Sigmoid colon (tissue), 7 donors: ENCODE measurements around the gene TIMM21. TPM values are rescaled to one million over a fixed set of nuclear protein-coding genes. Genes with fewer than 3 reads are reported as not detected.

Source experiments
- DNase-seq: peaks from one replicate; pipeline ENCODE4 v3.0.0-alpha.2; 2019
- H3K27ac ChIP-seq, 4 donors: fragments of 200-600 bp; sonication (generic); one replicate each; pipeline ENCODE4 v1.5.1; 2016 to 2019; ENCODE audit warnings: mild to moderate bottlenecking in 1 of 4
- H3K27me3 ChIP-seq, 3 donors: fragments of 200-600 bp; sonication (generic); one replicate each; pipeline ENCODE4 v1.5.1; 2019; ENCODE audit warnings: mild to moderate bottlenecking in 1 of 3
- H3K36me3 ChIP-seq, 4 donors: fragments of 200-600 bp; sonication (generic); one replicate each; pipeline ENCODE4 v1.5.1; 2016 to 2019
- H3K4me1 ChIP-seq, 4 donors: fragments of 200-600 bp; sonication (generic); one replicate each; pipeline ENCODE4 v1.5.1; 2017 to 2019
- H3K4me3 ChIP-seq, 4 donors: fragments of 200-600 bp; sonication (generic); one replicate each; pipeline ENCODE4 v1.5.1; 2017 to 2019; ENCODE audit warnings: mild to moderate bottlenecking in 2 of 4, moderate library complexity in 1 of 4
- H3K9me3 ChIP-seq, 4 donors: fragments of 200-600 bp in 3 of 4; sonication (generic) in 3 of 4; one replicate each; pipeline versions ENCODE4 v1.5.1 to v1.6.1; 2013 to 2019
- EP300 ChIP-seq, 4 donors: sonication (generic); formaldehyde crosslinking; IDR thresholded peaks; one replicate each; pipeline ENCODE4 v1.6.1; 2017; ENCODE audit warnings: antibody characterized with exemption in 4 of 4
- POLR2A ChIP-seq, 2 donors: fragments of 450-650 bp; IDR thresholded peaks; one replicate each; pipeline ENCODE4 v1.6.1; 2016; ENCODE audit warnings: antibody characterized with exemption in 2 of 2, mild to moderate bottlenecking in 2 of 2, moderate library complexity in 2 of 2
- POLR2AphosphoS5 ChIP-seq, 4 donors: sonication (generic); formaldehyde crosslinking; IDR thresholded peaks; one replicate each; pipeline ENCODE4 v1.6.1; 2017; ENCODE audit warnings: antibody characterized with exemption in 4 of 4
- WGBS, 2 donors: extraction: QIAGEN DNeasy Blood & Tissue Kit; methylation state at CpG; one replicate each; pipeline ENCODE4 v1.1.7; 2013; 5-methylcytosine and 5-hydroxymethylcytosine counted together
- intact Hi-C: fragments of 100-400 bp; cut with DNase I; formaldehyde crosslinking; loops from one replicate; pipeline ENCODE4 v1.15.1; 2023
- polyA plus RNA-seq, 3 donors: library from polyadenylated mRNA; stranded (reverse); fragments of 200-250 nt; gene quantifications; one replicate each; pipeline ENCODE4 v1.2.3, GENCODE V29; 2013
- total RNA-seq, 4 donors: library from RNA; depleted of rRNA; stranded (reverse); fragments of >200 nt; gene quantifications; one replicate each; pipeline ENCODE4 v1.1.0, GENCODE V29; 2016
- TF ChIP-seq, protein P1 (sequence below), 4 experiments: fragments of 450-650 bp in 3 of 4; fragments of 200-600 bp in 1 of 4; IDR thresholded peaks; one replicate each; pipeline ENCODE4 v1.5.1; 2016 to 2019; ENCODE audit warnings: antibody characterized with exemption in 4 of 4, mild to moderate bottlenecking in 3 of 4, moderate library complexity in 2 of 4
- donor health status: healthy with polysubstance abuse.
- donor health status: Bipolar disorder and iron deficiency.
- donor health status: healthy.

Gene TIMM21, protein sequence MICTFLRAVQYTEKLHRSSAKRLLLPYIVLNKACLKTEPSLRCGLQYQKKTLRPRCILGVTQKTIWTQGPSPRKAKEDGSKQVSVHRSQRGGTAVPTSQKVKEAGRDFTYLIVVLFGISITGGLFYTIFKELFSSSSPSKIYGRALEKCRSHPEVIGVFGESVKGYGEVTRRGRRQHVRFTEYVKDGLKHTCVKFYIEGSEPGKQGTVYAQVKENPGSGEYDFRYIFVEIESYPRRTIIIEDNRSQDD
- total RNA-seq (10 to 100 TPM; 42.4 to 65.3 (median 52.1) TPM), polyA plus RNA-seq (10 to 100 TPM in 2 of 3 donors, 1 to 10 TPM in 1; 9.0 to 27.6 (median 18.0) TPM)

DNA sequence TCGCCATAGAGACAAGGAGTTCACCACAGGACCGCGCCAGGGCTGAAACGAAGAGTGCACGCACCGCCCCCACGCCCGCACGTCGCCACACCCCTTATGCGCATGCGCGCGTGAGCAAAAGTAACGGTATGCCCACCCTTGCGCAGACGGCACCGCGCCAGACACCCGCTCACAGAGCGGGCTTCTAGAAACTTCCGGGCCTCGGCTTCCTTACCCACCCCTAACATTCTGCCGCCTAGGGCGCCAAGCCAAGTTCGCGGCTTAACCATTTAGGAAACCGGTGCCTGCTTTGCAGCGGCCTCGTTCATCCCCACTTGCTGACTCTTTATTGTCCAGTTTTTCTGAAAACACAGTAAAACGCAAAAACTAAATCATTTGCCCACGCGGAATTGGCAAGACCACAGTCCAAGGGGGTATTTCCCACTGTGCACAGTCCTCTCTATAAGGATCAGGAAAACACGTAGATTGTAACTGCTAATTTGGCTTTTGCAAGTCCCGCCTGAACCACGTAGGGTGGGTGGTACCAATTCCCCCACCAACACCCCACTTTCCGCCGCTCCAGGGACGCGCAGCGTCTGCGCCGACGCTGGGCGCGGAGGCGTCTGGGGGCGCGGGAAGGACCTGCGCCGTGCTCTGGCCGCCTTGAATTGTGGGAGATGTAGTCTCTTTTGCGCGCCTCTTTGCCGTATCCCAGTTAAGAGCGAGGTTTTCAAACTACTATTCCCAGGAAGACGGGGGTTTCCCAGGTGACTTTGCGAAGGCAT is at the start of gene TIMM21, which contains the start of gene FBXO15:
Gene TIMM21 (plus strand): TSS at position 745 of the 764 bp plus-strand sequence. CDS start 286 bp downstream, outside the sequence.
Gene FBXO15 (minus strand): TSS at position 56 of the 764 bp plus-strand sequence. CDS start 49 bp downstream, at position 7.
- Histone ChIP-seq H3K9me3 (no peaks in the 10 kb centered on the region), H3K36me3 (peaks cover 0 to 11% (median 0%) of the 10 kb centered on the region in 4 donors), H3K27me3 (no peaks in the 10 kb centered on the region), H3K4me3 (peak within 1 kb of the TSS; percentile 61 to 86 (median 70)), H3K27ac (peak within 1 kb of the TSS; percentile 90 to 99 (median 96)), H3K4me1 (peaks cover 0 to 45% (median 40%) of the 10 kb centered on the region in 4 donors)
- intact Hi-C loops = loop anchor here (1.0 kb wide), 1 partner anchor 348 kb away; the partner anchor contains the start of gene CNDP2
- TF ChIP-seq EP300 (IDR thresholded peaks at IDR 0.05) (peak in 2 of 4 donors; percentile 13 to 51), POLR2A (IDR thresholded peaks at IDR 0.05) (peak; percentile 44 to 53), POLR2AphosphoS5 (IDR thresholded peaks at IDR 0.05) (peak; percentile 82 to 91 (median 88))
- TF ChIP-seq, protein P1, sequence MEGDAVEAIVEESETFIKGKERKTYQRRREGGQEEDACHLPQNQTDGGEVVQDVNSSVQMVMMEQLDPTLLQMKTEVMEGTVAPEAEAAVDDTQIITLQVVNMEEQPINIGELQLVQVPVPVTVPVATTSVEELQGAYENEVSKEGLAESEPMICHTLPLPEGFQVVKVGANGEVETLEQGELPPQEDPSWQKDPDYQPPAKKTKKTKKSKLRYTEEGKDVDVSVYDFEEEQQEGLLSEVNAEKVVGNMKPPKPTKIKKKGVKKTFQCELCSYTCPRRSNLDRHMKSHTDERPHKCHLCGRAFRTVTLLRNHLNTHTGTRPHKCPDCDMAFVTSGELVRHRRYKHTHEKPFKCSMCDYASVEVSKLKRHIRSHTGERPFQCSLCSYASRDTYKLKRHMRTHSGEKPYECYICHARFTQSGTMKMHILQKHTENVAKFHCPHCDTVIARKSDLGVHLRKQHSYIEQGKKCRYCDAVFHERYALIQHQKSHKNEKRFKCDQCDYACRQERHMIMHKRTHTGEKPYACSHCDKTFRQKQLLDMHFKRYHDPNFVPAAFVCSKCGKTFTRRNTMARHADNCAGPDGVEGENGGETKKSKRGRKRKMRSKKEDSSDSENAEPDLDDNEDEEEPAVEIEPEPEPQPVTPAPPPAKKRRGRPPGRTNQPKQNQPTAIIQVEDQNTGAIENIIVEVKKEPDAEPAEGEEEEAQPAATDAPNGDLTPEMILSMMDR (IDR thresholded peaks at IDR 0.05) = no peak
- DNase-seq = peak; percentile 99
- 0% methylated on average over 58 of the region's 58 CpGs for WGBS, 2 donors

DNA sequence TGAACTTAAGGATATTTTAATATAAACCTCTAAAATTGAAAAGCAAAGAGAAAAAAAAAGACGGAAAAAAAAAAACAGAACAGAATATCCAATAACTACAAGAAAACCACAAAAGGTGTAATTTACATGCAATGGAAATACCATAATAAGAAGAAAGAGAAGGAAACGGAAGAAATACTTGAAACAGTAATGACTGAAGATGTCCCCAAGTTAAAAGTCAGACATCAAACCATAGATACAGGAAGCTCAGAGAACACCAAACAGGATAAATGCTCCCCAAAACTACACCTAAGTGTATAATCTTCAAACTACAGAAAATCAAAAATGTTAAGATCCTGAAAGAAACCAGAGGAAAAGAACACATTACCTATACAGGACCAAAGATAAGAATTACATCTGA is 39.9 kb upstream of the TIMM21 start:
- H3K4me3 ChIP-seq = no peak overlapping the region
- no peaks in the 10 kb centered on the region for H3K36me3 ChIP-seq
- WGBS, 2 donors = 79 to 86% methylated on average over 2 of the region's 2 CpGs
- no peak for TF ChIP-seq EP300 (IDR thresholded peaks at IDR 0.05)
- TF ChIP-seq POLR2A (IDR thresholded peaks at IDR 0.05) = no peak
- no peak for TF ChIP-seq POLR2AphosphoS5 (IDR thresholded peaks at IDR 0.05)
- TF ChIP-seq, protein P1 (IDR thresholded peaks at IDR 0.05) = no peak
- intact Hi-C loops = no loop called here
- H3K27ac ChIP-seq = no peak overlapping the region
- peaks cover 0 to 13% (median 4%) of the 10 kb centered on the region in 4 donors for H3K9me3 ChIP-seq
- no peaks in the 10 kb centered on the region for H3K4me1 ChIP-seq
- no peaks in the 10 kb centered on the region for H3K27me3 ChIP-seq
- DNase-seq = no peak

DNA sequence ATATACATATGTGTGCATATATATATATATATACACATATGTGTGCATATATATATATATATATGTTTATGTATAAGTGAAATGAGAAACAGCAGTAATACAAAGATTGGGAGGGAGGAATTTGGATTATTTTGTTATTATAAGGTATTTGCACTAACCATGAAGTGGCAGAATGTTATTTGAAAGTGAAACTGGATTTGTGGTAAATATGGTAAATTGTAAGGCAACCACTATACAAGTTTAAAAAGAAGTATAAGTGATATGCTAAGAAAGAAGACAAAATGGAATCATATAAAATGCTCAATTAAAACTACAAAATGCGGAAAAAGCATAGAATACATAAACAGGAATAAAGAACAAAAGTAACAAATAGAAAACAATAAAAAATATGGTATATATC is 38.2 kb upstream of the TIMM21 start:
- TF ChIP-seq POLR2AphosphoS5 (IDR thresholded peaks at IDR 0.05) (no peak), EP300 (IDR thresholded peaks at IDR 0.05) (no peak), POLR2A (IDR thresholded peaks at IDR 0.05) (no peak)
- TF ChIP-seq, protein P1 (IDR thresholded peaks at IDR 0.05) = no peak
- DNase-seq = no peak
- H3K27ac ChIP-seq = no peak overlapping the region
- no peaks in the 10 kb centered on the region for H3K27me3 ChIP-seq
- no peaks in the 10 kb centered on the region for H3K36me3 ChIP-seq
- H3K4me1 ChIP-seq = no peaks in the 10 kb centered on the region
- WGBS, 2 donors = 72 to 88% methylated on average over 1 of the region's 1 CpG
- intact Hi-C loops = no loop called here
- no peak overlapping the region for H3K4me3 ChIP-seq
- peaks cover 0 to 13% (median 1%) of the 10 kb centered on the region in 4 donors for H3K9me3 ChIP-seq

DNA sequence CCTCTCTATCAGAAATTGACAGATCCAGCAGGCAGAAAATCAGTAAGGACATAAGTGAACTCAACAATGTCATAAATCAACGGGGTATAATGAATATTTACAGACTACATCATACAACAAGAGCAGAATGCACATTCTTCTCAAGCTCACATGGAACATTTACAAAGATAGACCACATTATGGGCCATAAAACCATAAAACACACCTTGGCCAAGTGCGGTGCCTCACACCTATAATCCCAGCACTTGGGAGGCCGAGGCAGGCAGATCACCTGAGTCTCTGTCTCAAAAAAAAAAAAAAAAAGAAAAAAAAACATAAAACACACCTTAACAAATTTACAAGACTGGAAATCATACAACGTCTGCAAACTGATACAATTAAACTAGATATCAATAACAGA is 37.3 kb upstream of the TIMM21 start:
- peaks cover 0 to 13% (median 1%) of the 10 kb centered on the region in 4 donors for H3K9me3 ChIP-seq
- H3K4me1 ChIP-seq = no peaks in the 10 kb centered on the region
- H3K4me3 ChIP-seq = no peak overlapping the region
- no peaks in the 10 kb centered on the region for H3K36me3 ChIP-seq
- intact Hi-C loops = no loop called here
- H3K27me3 ChIP-seq = no peaks in the 10 kb centered on the region
- TF ChIP-seq POLR2A (IDR thresholded peaks at IDR 0.05) = no peak
- TF ChIP-seq, protein P1 (IDR thresholded peaks at IDR 0.05) = no peak
- TF ChIP-seq POLR2AphosphoS5 (IDR thresholded peaks at IDR 0.05) = no peak
- TF ChIP-seq EP300 (IDR thresholded peaks at IDR 0.05) = no peak
- 19 to 72% methylated on average over 4 of the region's 4 CpGs for WGBS, 2 donors
- no peak for DNase-seq
- H3K27ac ChIP-seq = no peak overlapping the region
